Cardiac muscle cell (in vitro differentiated cells and primary cell): ENCODE measurements around the gene ITIH1. TPM values are rescaled to one million over a fixed set of nuclear protein-coding genes. Genes with fewer than 3 reads are reported as not detected.
"Not testable (repeated sequence)": the region's sequence is repeated elsewhere in the genome, so short reads cannot be mapped to it uniquely, and the experiment has no call there.

Experiments used
- DNase-seq, 2 donors: peaks; one replicate each; pipeline versions ENCODE4 v3.0.0 to v3.0.0-alpha.2; 2010 to 2017; ENCODE audit warnings: low read depth in 1 of 2, low spot score in 1 of 2
- H3K27ac ChIP-seq: fragments of 200-600 bp; sonication (generic); 2 replicates; pipeline ENCODE4 v1.5.1; 2016
- H3K27me3 ChIP-seq: fragments of 200-600 bp; sonication (generic); 2 replicates; pipeline ENCODE4 v1.6.0; 2016; ENCODE audit warnings: control low read depth
- H3K36me3 ChIP-seq: fragments of 200-600 bp; sonication (generic); 2 replicates; pipeline ENCODE4 v1.5.1; 2016; ENCODE audit warnings: control low read depth
- H3K4me1 ChIP-seq: fragments of 200-600 bp; sonication (generic); 2 replicates; pipeline ENCODE4 v1.8.1; 2017; ENCODE audit warnings: low read depth, mild to moderate bottlenecking, mixed run types
- H3K4me3 ChIP-seq: fragments of 200-600 bp; sonication (generic); 2 replicates; pipeline ENCODE4 v1.5.1; 2016; ENCODE audit warnings: mild to moderate bottlenecking
- H3K9me3 ChIP-seq: fragments of 200-600 bp; sonication (generic); 2 replicates; pipeline ENCODE4 v1.5.1; 2017; ENCODE audit warnings: low read depth, mild to moderate bottlenecking, control low read depth
- polyA plus RNA-seq: library from polyadenylated mRNA; unstranded; fragments of >200 nt; fragmentation: Nextera tagmentation; extraction: Ambion mirVana; gene quantifications from 2 replicates; pipeline ENCODE4 v1.2.1, GENCODE V29; 2016
- total RNA-seq: library from RNA; depleted of rRNA; stranded (reverse); fragments of >200 nt; gene quantifications from 2 replicates; pipeline ENCODE4 v1.2.3, GENCODE V29; 2016
- TF ChIP-seq, protein P1 (sequence below): IDR thresholded peaks from 2 replicates; pipeline ENCODE4 v1.5.1; 2012; ENCODE audit warnings: low read depth, mild to moderate bottlenecking, low read length

Gene ITIH1
- total RNA-seq (not detected in 2 replicates), polyA plus RNA-seq (0.20 TPM in 1 of 2 replicates, not detected in the other)

DNA sequence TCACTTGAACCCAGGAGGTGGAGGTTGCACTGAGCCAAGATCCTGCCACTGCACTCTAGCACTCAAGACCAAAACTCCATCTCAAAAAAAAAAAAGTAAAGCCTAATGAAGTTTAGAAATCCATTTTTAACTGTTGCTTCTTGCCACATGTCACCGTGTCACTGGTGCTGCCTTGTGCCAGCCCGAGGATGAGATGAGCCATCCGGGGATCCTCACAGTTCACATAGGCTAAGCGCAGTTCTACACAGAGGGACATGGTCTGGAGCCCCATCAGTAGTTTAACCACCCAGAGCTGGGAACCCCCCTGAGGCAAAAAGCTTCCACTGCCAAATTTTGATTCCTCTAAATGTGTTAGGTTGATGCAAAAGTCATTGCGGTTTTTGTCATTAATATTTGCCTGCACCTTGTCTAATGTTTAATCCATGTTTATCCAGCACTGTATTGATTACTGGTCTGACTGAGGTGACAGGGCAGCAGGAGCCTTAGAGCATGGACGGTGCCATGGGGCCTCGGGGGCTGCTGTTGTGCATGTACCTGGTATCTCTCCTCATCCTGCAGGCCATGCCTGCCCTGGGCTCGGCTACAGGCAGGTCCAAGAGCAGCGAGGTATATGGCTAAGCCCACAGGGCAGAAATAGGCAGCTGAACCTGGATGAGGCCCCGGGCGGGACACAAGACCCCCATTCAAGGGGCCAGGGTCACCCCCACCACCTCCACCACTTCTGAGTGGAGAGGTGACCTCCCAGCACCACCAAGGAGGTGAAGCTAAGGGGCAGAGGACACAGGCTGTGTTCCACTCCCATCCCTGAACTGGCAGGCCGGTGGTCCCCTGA, at the start of gene ITIH1:
Gene ITIH1 (plus strand): TSS at position 473 of the 832 bp plus-strand sequence. CDS start 17 bp downstream, at position 490.
- no peaks in the 10 kb centered on the region for H3K36me3 ChIP-seq
- no peaks in the 10 kb centered on the region for H3K4me1 ChIP-seq
- peaks cover 8% of the 10 kb centered on the region for H3K27me3 ChIP-seq
- no peak within 1 kb of the TSS for H3K27ac ChIP-seq
- TF ChIP-seq, protein P1, sequence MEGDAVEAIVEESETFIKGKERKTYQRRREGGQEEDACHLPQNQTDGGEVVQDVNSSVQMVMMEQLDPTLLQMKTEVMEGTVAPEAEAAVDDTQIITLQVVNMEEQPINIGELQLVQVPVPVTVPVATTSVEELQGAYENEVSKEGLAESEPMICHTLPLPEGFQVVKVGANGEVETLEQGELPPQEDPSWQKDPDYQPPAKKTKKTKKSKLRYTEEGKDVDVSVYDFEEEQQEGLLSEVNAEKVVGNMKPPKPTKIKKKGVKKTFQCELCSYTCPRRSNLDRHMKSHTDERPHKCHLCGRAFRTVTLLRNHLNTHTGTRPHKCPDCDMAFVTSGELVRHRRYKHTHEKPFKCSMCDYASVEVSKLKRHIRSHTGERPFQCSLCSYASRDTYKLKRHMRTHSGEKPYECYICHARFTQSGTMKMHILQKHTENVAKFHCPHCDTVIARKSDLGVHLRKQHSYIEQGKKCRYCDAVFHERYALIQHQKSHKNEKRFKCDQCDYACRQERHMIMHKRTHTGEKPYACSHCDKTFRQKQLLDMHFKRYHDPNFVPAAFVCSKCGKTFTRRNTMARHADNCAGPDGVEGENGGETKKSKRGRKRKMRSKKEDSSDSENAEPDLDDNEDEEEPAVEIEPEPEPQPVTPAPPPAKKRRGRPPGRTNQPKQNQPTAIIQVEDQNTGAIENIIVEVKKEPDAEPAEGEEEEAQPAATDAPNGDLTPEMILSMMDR = no peak
- no peak for DNase-seq
- no peak within 1 kb of the TSS for H3K4me3 ChIP-seq
- no peaks in the 10 kb centered on the region for H3K9me3 ChIP-seq

GRCh38 chr3:52728753-52729152, 48.6 kb upstream of the ITIH1 start:
- H3K4me3 ChIP-seq, H3K27me3 ChIP-seq, H3K4me1 ChIP-seq, H3K27ac ChIP-seq, DNase-seq, H3K9me3 ChIP-seq, H3K36me3 ChIP-seq: not testable (repeated sequence)

DNA sequence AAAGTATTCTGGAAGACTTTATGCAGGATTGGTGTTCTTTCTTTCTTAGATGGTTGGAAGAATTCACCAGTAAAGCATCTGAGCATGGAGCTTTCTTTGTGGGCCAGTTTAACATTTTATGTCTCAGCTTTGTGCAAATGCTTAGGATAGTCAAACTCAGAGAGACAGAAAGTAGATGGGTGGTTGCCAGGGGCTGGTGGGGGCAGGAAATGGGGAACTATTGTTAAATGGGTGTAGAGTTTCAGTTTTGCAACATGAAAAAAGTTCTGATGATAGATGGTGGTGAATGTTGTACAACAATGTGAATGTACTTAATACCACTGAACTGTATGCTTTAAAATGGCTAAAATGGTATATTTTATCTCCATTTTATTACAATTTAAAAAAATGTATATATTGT, 46.7 kb upstream of the ITIH1 start:
- no peak overlapping the region for H3K4me3 ChIP-seq
- TF ChIP-seq, protein P1 = no peak

DNA sequence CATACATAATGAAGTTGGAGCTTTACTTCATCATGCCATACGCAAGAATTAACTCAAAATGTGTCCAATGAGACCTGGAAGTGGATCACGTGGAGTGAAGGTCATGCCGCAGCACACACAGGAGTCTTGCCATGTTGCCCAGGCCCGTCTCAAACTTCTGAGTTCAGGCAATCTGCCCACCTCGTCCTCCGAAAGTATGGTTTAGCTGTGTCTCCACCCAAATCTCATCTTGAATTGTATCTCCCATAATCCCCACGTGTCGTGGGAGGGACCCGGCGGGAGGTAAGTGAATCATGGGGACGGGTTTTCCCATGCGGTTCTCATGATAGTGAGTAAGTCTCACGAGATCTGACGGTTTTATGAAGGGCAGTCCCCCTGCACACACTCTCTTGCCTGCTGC, 45.8 kb upstream of the ITIH1 start:
- no peak overlapping the region for H3K27ac ChIP-seq
- H3K9me3 ChIP-seq = no peaks in the 10 kb centered on the region
- peaks cover 23% of the 10 kb centered on the region for H3K36me3 ChIP-seq
- TF ChIP-seq, protein P1 = no peak
- no peaks in the 10 kb centered on the region for H3K4me1 ChIP-seq
- no peak for DNase-seq
- no peaks in the 10 kb centered on the region for H3K27me3 ChIP-seq
- H3K4me3 ChIP-seq = no peak overlapping the region

More for the DNA sequence above, 46.7 kb upstream of the ITIH1 start:
- DNase-seq = peak in 1 of 2 donors; percentile 26
- Histone ChIP-seq H3K4me1 (no peaks in the 10 kb centered on the region), H3K27ac (no peak overlapping the region), H3K36me3 (peaks cover 18% of the 10 kb centered on the region), H3K9me3 (no peaks in the 10 kb centered on the region), H3K27me3 (no peaks in the 10 kb centered on the region)

DNA sequence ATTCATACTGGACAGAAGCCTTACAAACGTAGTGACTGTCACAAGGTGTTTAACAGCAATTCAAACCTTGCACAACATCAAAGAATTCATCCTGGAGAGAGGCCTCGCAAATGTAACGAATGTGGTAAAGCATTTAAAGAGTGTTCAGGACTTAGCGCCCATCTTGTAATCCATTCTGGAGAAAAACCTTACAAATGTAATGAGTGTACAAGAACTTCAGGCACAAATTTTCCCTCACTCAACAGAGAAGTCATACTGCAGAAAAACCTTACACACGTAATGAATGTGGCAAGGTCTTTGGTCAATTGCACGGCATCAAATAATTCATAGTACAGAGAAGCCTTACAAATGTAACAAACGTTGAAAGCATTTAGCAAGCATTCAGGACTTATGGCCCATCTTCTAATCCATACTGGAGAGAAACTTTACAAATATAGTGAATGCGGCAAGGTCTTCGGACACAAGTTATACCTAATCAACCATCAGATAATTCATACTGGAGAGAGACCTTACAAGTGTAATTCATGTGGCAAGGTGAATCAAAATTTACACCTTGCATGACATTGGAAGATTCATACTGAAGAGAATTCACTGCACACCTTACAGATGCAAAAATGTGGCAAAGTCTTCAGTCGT, 44.0 kb upstream of the ITIH1 start:
- no peak overlapping the region for H3K4me3 ChIP-seq
- TF ChIP-seq, protein P1 = no peak
- no peaks in the 10 kb centered on the region for H3K4me1 ChIP-seq
- no peak for DNase-seq
- no peaks in the 10 kb centered on the region for H3K27me3 ChIP-seq
- no peaks in the 10 kb centered on the region for H3K9me3 ChIP-seq
- peaks cover 37% of the 10 kb centered on the region for H3K36me3 ChIP-seq
- H3K27ac ChIP-seq = no peak overlapping the region

GRCh38 chr3:52739730-52740129, 37.7 kb upstream of the ITIH1 start:
- TF ChIP-seq, protein P1 = no peak
- Histone ChIP-seq H3K27ac (no peak overlapping the region), H3K9me3 (no peaks in the 10 kb centered on the region), H3K36me3 (peaks cover 65% of the 10 kb centered on the region), H3K27me3 (no peaks in the 10 kb centered on the region), H3K4me1 (no peaks in the 10 kb centered on the region), H3K4me3 (no peak overlapping the region)
- no peak for DNase-seq
